Activated CD4-positive, alpha-beta T cell treated with anti-CD3 and anti-CD28 coated beads, Interleukin-2, amount 10 ng/mL, durations not matched to agents 7 days and 5 days (primary cell): ENCODE results near the gene ARFGEF2. TPM values are rescaled to one million over a fixed set of nuclear protein-coding genes. Genes with fewer than 3 reads are reported as not detected.
"Not testable (repeated sequence)": the region's sequence is repeated elsewhere in the genome, so short reads cannot be mapped to it uniquely, and the experiment has no call there.

Source experiments
- CTCF ChIA-PET: fragments of 350-600 bp; sonication (Branson Sonifier 250); formaldehyde crosslinking; loops from one replicate; lab custom pipeline; 2021; ENCODE audit warnings: antibody characterized with exemption; lab: Charles Lee
- POLR2A ChIA-PET: fragments of 350-600 bp; sonication (Branson Sonifier 250); formaldehyde crosslinking; loops from one replicate; lab custom pipeline; 2021; ENCODE audit warnings: antibody characterized with exemption; lab: Charles Lee
- DNase-seq: peaks from one replicate; pipeline ENCODE4 v3.0.0-alpha.2; 2020
- H3K27ac Mint-ChIP-seq: one replicate; pipeline ENCODE4 v1.8.0; 2021; ENCODE audit warnings: mild to moderate bottlenecking, moderate library complexity, mixed read lengths
- H3K27me3 Mint-ChIP-seq: one replicate; pipeline ENCODE4 v1.8.0; 2021; ENCODE audit warnings: mixed read lengths
- H3K36me3 Mint-ChIP-seq: one replicate; pipeline ENCODE4 v1.8.0; 2021; ENCODE audit warnings: low read depth, mixed read lengths
- H3K4me1 Mint-ChIP-seq: one replicate; pipeline ENCODE4 v1.8.0; 2021; ENCODE audit warnings: mixed read lengths
- H3K4me3 Mint-ChIP-seq: one replicate; pipeline ENCODE4 v1.8.0; 2021; ENCODE audit warnings: mild to moderate bottlenecking, moderate library complexity, mixed read lengths
- H3K9me3 Mint-ChIP-seq: one replicate; pipeline ENCODE4 v1.8.0; 2021; ENCODE audit warnings: mixed read lengths
- total RNA-seq, 2 experiments: library from RNA; stranded (reverse); gene quantifications; one replicate each; pipeline ENCODE4 v1.2.3, GENCODE V29; 2021

Gene ARFGEF2
- total RNA-seq, 2 experiments from 2014 or later: 20.0 to 22.0 TPM

- ChIA-PET CTCF (interaction anchor here (0.7 kb wide), 2 partner anchors 19 to 66 kb away, joined by 3 to 5 read pairs; no protein-coding TSS in a partner anchor), POLR2A (no interaction called here)
- H3K36me3 Mint-ChIP-seq: peaks cover 32% of the 10 kb centered on the region
- no peaks in the 10 kb centered on the region for H3K4me1 Mint-ChIP-seq
- no peak for DNase-seq
- no peak overlapping the region for H3K4me3 Mint-ChIP-seq
- H3K9me3 Mint-ChIP-seq: no peaks in the 10 kb centered on the region
- H3K27ac Mint-ChIP-seq: no peak overlapping the region
- no peaks in the 10 kb centered on the region for H3K27me3 Mint-ChIP-seq
Observed at GRCh38 chr20:48970681-48971365, 49.3 kb downstream of the ARFGEF2 start.

- Mint-ChIP-seq H3K27ac (no peak overlapping the region), H3K36me3 (peaks cover 34% of the 10 kb centered on the region), H3K9me3 (no peaks in the 10 kb centered on the region), H3K4me1 (no peaks in the 10 kb centered on the region), H3K27me3 (no peaks in the 10 kb centered on the region), H3K4me3 (no peak overlapping the region)
- ChIA-PET CTCF (interaction anchor here (0.7 kb wide), 1 partner anchor 361 kb away, joined by 4 read pairs; no protein-coding TSS in a partner anchor), POLR2A (no interaction called here)
- DNase-seq: no peak
Observed at GRCh38 chr20:48971956-48972355, 50.4 kb downstream of the ARFGEF2 start.

- Mint-ChIP-seq H3K27ac (no peak overlapping the region), H3K4me1 (no peaks in the 10 kb centered on the region), H3K27me3 (no peaks in the 10 kb centered on the region), H3K4me3 (no peak overlapping the region), H3K36me3 (peaks cover 40% of the 10 kb centered on the region), H3K9me3 (no peaks in the 10 kb centered on the region)
- CTCF ChIA-PET: no interaction called here
- POLR2A ChIA-PET: no interaction called here
- no peak for DNase-seq
Observed at GRCh38 chr20:48972816-48973215, 51.3 kb downstream of the ARFGEF2 start.

GRCh38 chr20:48975955-48976354 lies 54.4 kb downstream of the ARFGEF2 start:
- POLR2A ChIA-PET: no interaction called here
- H3K4me1 Mint-ChIP-seq: no peaks in the 10 kb centered on the region

GRCh38 chr20:48979980-48980379 lies 58.5 kb downstream of the ARFGEF2 start:
- Mint-ChIP-seq H3K36me3 (peaks cover 75% of the 10 kb centered on the region), H3K27ac (peak overlapping the region; percentile 74)
- H3K9me3 Mint-ChIP-seq, H3K4me3 Mint-ChIP-seq, DNase-seq, POLR2A ChIA-PET, H3K27me3 Mint-ChIP-seq, H3K4me1 Mint-ChIP-seq: not testable (repeated sequence)
- CTCF ChIA-PET: interaction anchor here (1.0 kb wide), 1 partner anchor 13 kb away, joined by 3 read pairs; no protein-coding TSS in a partner anchor

More at GRCh38 chr20:48975955-48976354, 54.4 kb downstream of the ARFGEF2 start:
- Mint-ChIP-seq H3K27me3 (no peaks in the 10 kb centered on the region), H3K9me3 (no peaks in the 10 kb centered on the region), H3K27ac (no peak overlapping the region), H3K4me3 (no peak overlapping the region), H3K36me3 (peaks cover 48% of the 10 kb centered on the region)
- CTCF ChIA-PET: interaction anchor here (1.7 kb wide), 1 partner anchor 10 kb away, joined by 4 read pairs; no protein-coding TSS in a partner anchor
- no peak for DNase-seq

GRCh38 chr20:48983423-48984400 lies 62.2 kb downstream of the ARFGEF2 start:
- ChIA-PET POLR2A (no interaction called here), CTCF (no interaction called here)
- Mint-ChIP-seq H3K4me1 (no peaks in the 10 kb centered on the region), H3K4me3 (no peak overlapping the region), H3K9me3 (no peaks in the 10 kb centered on the region), H3K27me3 (no peaks in the 10 kb centered on the region), H3K27ac (no peak overlapping the region), H3K36me3 (peaks cover 71% of the 10 kb centered on the region)
- DNase-seq: no peak

- ChIA-PET CTCF (no interaction called here), POLR2A (no interaction called here)
- no peak overlapping the region for H3K27ac Mint-ChIP-seq
- H3K4me1 Mint-ChIP-seq: no peaks in the 10 kb centered on the region
- DNase-seq: no peak
- H3K9me3 Mint-ChIP-seq: no peaks in the 10 kb centered on the region
- H3K4me3 Mint-ChIP-seq: no peak overlapping the region
- H3K27me3 Mint-ChIP-seq: no peaks in the 10 kb centered on the region
- H3K36me3 Mint-ChIP-seq: peaks cover 71% of the 10 kb centered on the region
Observed at GRCh38 chr20:48984575-48985219, 63.2 kb downstream of the ARFGEF2 start.

- Mint-ChIP-seq H3K27me3 (no peaks in the 10 kb centered on the region), H3K4me1 (peaks cover 2% of the 10 kb centered on the region), H3K36me3 (peaks cover 64% of the 10 kb centered on the region), H3K27ac (no peak overlapping the region), H3K9me3 (no peaks in the 10 kb centered on the region), H3K4me3 (no peak overlapping the region)
- DNase-seq: no peak
- POLR2A ChIA-PET: no interaction called here
- CTCF ChIA-PET: interaction anchor here (0.6 to 1.0 kb wide), 2 partner anchors 12 to 1758 kb away, joined by 4 read pairs; no protein-coding TSS in a partner anchor
Observed at GRCh38 chr20:48986899-48987298, 65.4 kb downstream of the ARFGEF2 start.

GRCh38 chr20:48990467-48990866 lies 69.0 kb downstream of the ARFGEF2 start:
- no peak overlapping the region for H3K4me3 Mint-ChIP-seq
- peaks cover 2% of the 10 kb centered on the region for H3K4me1 Mint-ChIP-seq
- H3K27ac Mint-ChIP-seq: no peak overlapping the region
- CTCF ChIA-PET: interaction anchor here (1.2 kb wide), 1 partner anchor 20 kb away, joined by 3 read pairs; no protein-coding TSS in a partner anchor
- H3K36me3 Mint-ChIP-seq: peaks cover 47% of the 10 kb centered on the region
- DNase-seq: no peak
- no peaks in the 10 kb centered on the region for H3K27me3 Mint-ChIP-seq
- POLR2A ChIA-PET: no interaction called here
- H3K9me3 Mint-ChIP-seq: no peaks in the 10 kb centered on the region

GRCh38 chr20:48995589-48995988 lies 74.1 kb downstream of the ARFGEF2 start:
- H3K9me3 Mint-ChIP-seq: no peaks in the 10 kb centered on the region
- H3K36me3 Mint-ChIP-seq: peaks cover 40% of the 10 kb centered on the region
- DNase-seq: no peak
- no peak overlapping the region for H3K4me3 Mint-ChIP-seq
- POLR2A ChIA-PET: no interaction called here
- peaks cover 2% of the 10 kb centered on the region for H3K4me1 Mint-ChIP-seq
- H3K27ac Mint-ChIP-seq: no peak overlapping the region
- no peaks in the 10 kb centered on the region for H3K27me3 Mint-ChIP-seq
- CTCF ChIA-PET: no interaction called here

GRCh38 chr20:48999890-49000870 lies 78.7 kb downstream of the ARFGEF2 start:
- POLR2A ChIA-PET: interaction anchor here (0.6 kb wide), 1 partner anchor 111 kb away, joined by 3 read pairs; no protein-coding TSS in a partner anchor
- no peak overlapping the region for H3K4me3 Mint-ChIP-seq
- H3K27ac Mint-ChIP-seq: no peak overlapping the region
- no peaks in the 10 kb centered on the region for H3K27me3 Mint-ChIP-seq
- DNase-seq: no peak
- H3K36me3 Mint-ChIP-seq: peaks cover 31% of the 10 kb centered on the region
- no peaks in the 10 kb centered on the region for H3K4me1 Mint-ChIP-seq
- CTCF ChIA-PET: interaction anchor here (1.0 kb wide), 1 partner anchor 351 kb away, joined by 3 read pairs; no protein-coding TSS in a partner anchor
- no peaks in the 10 kb centered on the region for H3K9me3 Mint-ChIP-seq
